Dermis blood vessel endothelial cell (primary cell): ENCODE measurements around the gene LSM14A. TPM values are rescaled to one million over a fixed set of nuclear protein-coding genes. Genes with fewer than 3 reads are reported as not detected.
"Not testable (repeated sequence)": the region's sequence is repeated elsewhere in the genome, so short reads cannot be mapped to it uniquely, and the experiment has no call there.

ENCODE experiments used
- DNase-seq: peaks from one replicate; pipeline ENCODE4 v3.0.0; 2010
- total RNA-seq: library from RNA; depleted of rRNA; stranded (reverse); fragments of >200 nt; gene quantifications from 2 replicates; pipeline ENCODE4 v1.2.3, GENCODE V29; 2014

The LSM14A gene
- total RNA-seq, 1 donor from 2014 or later, result 62.8 TPM

DNA sequence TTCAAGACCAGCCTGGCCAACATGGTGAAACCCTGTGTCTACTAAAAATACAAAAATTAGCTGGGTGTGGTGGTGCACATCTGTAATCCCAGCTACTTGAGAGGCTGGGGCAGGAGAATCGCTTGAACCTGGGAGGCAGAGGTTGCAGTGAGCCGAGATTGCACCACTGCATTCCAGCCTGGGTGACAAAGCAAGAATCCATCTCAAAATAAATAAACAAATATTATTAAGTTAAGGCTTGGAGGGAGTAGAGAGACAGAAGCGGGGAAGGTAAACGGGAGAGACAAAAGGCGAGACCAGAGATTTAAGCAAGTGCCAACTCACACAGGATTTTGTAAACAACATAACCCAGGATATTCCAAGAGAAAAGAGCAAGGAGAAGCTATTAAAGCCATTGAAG lies 12.8 kb upstream of the LSM14A start:
- not testable (repeated sequence) for DNase-seq

DNA sequence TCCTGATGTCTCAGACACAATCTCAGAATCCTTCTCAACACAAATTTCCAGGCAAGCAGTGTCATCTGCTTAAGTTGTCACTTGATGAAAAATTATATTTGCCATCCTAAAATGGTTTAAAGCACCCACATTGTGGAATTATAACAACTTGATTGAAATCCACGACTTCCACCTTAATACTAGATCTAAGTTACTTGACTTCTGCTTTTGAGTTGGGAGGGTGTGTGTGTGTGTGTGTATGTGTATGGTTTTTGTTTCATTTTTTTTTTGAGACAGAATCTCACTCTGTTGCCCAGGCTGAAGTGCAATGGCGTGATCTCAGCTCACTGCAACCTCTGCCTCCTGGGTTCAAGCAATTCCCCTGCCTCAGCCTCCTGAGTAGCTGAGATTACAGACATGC lies 10.4 kb upstream of the LSM14A start:
- not testable (repeated sequence) for DNase-seq

DNA sequence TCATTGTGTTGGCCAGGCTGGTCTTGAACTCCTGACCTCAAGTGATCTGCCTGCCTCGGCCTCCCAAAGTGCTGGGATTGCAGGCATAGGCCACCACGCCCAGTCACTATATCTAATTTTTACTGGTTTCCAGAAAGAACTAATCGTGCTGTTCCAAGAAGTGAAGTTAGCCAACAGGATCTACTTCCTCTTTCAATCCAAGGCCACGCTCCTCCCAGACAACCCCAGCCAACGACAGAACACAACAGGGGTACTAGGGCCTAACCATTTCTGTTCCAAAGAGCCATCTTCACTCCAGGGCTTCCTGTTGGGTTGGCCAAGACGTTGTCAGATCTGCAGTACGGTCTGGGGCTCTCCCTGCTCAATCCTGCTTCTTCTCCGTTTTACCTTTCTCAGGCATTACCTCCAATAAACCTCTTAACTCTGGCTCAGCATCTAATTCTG lies 7.0 kb upstream of the LSM14A start:
- DNase-seq, result no peak

DNA sequence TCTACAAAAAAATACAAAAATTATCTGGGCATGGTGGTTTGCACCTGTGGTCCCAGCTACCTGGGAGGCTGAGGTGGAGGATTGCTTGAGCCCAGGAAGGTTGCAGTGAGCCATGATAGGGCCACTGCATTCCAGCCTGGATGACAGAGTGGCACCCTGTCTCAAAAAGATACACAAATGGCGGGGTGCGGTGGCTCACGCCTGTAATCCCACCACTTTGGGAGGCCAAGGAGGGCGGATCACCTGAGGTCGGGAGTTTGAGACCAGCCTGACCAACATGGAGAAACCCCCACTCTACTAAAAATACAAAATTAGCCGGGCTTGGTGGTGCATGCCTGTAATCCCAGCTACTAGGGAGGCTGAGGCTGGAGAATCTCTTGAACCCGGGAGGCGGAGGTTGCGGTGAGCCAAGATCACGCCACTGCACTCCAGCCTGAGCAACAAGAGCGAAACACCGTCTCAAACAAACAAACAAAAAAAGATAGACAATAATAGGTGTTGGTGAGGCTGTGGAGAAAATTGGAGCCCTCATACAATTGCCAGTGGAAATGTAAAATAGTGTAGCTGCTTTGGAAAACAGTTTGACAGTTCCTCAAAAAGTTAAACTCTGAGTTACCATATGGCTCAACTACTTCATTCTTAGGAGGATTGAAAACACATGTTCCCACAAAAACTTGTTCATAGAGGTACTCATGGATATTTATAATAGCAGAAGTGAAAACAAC lies 2.7 kb upstream of the LSM14A start:
- not testable (repeated sequence) for DNase-seq

DNA sequence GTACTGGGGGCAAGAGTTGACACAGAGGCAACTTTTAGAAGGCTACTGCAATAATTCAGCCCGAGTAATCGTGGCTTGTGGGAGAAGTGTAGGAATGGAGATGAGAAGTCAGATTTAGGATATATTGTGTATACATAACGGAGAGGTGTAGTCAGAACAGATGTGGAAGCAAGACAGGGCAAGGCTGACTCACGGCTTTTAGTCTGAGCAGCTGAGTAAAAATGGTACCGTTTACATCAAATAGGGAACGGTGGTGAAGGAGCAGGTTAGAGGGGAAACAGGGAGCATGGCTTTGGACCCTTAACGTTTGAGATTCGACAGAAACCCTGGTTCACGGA lies 796 bp upstream of the LSM14A start:
- DNase-seq, result peak; percentile 47

DNA sequence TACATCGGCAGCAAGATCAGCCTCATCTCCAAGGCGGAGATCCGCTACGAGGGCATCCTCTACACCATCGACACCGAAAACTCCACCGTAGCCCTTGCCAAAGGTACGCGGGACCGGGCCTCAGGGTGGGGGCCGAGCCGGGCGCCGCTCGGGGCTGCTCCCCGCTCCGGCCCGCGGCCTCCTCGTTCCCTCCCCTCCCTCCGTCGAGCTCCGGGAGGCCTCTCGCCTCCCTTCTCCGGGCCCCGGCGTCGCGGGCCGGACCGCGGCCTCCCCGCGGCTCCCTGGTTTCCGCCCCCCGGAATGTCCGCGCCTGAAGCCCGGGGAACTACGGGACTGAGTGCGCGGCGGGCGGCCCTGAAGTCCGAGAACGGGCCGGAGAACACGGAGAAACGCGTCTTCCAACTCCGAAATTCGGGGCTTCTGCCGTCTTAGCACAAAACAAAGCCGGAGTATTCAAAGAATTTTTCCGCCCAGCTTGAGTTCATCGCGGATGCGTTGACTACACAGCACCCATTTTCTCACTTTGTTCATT lies 423 bp downstream of the LSM14A start:
- peak; percentile 41 for DNase-seq

DNA sequence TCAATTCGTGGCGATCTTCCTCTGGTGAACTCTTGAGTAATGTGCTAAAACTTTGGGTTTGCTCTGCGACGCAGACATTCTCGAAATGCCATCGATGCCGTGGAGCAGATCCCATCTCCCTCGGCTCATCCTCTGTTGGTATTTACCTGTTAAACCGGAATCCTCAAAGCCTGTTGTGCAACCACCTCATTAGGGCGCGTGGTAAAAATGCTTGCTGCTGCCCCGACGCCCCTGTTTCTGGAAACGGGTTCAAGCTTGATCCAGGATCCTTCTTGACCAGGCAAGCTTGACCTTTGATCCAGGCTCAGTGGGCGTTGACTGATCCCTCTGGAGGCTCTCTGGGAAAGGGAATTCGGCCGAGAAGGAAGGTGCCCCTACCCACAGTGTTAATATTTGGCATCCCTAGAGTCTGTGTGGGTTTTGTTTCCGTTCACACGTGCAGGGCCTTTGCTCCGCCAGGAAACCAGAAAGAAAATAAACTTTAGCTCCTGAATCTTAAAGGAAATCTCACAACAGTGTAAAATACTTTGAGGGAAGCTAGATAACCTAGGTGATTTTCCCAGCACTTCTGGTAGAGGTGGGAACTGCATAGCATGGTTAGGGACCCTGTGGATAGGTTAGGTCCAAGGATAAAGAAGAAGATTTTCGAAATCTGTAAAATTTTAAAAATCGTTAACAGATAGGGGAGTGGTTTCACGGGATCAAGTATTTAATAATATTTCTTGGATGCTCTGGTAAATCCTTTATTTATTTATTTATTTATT lies 1.1 kb downstream of the LSM14A start:
- peak; percentile 65 for DNase-seq

DNA sequence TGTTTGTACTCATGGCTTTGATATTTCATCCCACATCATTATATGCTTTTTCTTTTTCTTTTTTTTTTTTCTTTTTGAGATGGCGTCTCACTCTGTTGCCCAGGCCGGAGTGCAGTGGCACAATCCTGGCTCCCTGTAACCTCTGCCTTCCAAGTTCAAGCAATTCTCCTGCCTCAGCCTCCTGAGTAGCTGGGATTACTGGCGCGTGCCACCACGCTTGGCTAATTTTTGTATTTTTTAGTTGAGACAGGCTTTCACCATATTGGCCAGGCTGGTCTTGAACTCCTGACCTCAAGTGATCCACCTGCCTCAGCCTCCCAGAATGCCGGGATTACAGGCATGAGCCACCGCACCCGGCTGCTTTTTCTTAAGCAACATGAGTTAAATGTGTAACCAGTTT lies 2.9 kb downstream of the LSM14A start:
- DNase-seq, result not testable (repeated sequence)

DNA sequence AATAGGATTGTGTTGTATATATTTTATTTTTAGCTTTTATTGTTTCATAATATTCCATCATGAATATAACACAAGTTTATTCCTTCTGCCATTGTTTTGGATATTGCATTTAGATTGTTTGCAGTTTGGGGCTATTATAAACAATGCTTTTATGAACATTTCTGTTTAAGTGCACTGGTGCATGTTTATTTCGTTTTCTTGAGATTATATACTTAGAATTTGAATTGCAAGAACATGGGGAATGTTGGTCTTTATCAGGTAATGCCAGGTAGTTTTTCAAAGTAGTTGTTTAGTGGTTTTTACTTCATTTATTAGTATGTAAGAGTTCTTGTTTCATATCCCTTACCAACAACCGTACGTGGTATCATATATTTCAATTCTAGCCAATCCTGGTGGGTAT lies 4.3 kb downstream of the LSM14A start:
- DNase-seq, result no peak

DNA sequence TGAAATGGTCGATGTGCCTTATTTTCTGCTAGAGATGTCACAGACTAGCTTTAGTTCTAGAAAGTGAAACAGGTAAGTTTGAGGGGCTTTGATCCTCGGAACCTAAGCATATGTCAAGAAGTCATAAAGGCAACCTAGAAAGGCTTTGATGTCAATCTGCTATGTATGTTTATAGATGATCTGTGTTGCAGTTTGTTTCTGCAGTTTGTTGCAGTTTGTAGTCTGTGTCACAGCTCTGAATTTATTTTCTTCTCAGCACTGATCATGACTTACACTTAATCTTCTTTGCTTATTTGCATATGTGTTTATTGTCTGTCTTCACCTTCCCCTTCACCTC lies 5.9 kb downstream of the LSM14A start:
- no peak for DNase-seq

DNA sequence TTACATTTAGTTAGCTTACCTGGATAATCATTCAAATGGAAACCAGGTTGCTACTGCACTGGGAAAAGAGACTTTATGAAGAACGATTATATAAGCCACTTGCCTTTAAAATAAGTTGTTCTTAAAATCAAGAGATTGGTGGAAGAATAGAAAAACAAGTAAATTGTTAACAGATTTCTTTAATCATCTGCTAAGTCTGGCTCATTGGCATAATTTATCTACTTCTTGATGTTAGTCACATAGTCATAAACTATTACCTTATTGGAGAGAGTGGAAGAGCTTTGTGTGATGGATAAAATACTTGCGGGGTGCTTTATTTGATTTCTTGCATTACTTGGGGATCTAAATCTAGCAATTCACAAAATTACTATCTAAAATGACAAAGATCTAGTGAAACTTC lies 6.8 kb downstream of the LSM14A start:
- DNase-seq, result no peak

DNA sequence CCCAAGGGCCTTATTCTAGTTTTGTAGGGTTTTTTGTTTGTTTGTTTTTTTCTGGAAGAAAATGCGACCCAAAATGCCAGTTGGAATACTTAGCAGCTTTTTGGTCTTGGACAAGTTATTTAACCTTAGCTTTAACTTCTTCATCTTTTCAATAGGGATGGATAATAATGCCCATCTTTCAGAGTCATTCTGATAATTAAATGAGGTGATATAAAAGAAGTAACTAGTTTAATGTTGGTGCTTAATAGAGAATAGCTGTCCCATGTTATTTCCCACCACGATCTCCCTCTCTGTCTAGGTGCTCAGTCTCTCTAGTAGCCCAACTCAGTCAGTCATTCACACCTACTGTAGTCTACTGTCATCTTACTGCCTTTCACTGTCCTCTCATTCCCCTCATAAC lies 8.0 kb downstream of the LSM14A start:
- no peak for DNase-seq

DNA sequence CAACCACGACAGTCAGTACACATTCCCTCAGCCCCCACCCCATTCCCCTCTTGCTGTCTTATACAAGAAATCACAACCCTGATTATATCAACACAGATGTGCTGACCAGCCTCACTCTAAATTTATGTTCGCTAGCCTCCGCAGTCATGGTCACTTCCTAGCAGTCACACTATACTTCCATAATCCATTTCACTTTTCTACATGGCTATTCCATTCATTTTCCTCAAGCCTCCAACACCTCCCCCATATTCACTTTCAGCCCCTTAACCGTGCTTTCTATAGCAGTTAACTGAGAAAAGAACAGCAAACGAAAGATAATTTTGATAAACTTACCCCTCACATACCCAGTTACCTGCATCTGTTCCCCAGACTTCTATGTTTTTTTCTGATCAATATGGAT lies 8.4 kb downstream of the LSM14A start:
- DNase-seq, result no peak

DNA sequence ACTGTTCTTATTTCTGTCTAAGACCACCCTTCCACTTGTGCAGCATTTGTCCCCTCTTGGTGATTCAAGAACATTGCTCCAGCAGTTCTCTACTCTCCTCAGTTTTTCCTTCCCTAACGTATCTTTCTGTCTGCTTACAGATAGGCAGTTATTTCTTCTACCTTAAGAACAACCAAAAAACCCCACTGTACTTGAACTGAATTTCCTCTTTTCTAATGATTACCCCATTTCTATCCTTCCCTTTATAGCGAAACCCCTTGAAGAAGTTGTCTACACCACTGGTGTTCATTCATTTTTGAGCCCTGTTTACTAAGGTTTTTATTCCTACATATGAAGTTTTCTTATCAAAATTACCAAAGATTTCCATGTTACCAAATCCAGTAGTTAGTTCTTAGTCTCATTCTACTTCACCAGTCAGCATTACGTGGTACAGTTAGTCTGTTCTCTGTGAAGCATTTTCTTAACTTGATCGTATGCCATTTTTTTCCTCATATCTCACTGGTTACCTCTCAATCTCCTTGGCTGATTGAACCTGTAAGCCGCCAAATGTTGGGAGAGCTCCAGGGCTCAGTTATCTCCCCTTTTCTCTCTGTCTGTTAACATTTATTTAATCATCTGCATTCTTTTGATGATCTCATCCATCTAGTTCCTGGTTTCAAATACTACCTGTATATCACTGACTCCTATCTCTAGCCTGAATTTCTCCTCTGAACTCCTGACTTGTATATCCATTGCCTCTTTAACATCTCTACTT lies 9.0 kb downstream of the LSM14A start:
- no peak for DNase-seq

DNA sequence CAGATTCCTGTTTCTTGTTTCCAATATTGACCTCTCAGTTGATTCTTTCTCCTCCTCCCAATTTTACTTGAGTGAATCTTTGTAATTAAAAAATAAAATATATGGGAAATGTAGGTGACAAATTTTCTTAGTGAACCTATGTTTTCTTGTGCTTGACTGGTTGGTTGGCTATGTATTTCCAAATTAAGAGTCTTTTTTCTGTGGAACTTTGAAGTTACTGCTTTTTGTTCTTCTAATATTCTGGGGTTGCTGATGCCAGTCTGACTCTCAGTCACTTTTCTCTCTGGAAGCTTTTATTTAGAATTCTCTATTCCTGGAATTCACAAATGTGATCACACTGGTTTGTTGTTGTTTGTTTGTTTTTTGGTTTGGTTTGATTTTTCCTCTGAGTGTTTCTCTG lies 9.8 kb downstream of the LSM14A start:
- DNase-seq, result no peak

DNA sequence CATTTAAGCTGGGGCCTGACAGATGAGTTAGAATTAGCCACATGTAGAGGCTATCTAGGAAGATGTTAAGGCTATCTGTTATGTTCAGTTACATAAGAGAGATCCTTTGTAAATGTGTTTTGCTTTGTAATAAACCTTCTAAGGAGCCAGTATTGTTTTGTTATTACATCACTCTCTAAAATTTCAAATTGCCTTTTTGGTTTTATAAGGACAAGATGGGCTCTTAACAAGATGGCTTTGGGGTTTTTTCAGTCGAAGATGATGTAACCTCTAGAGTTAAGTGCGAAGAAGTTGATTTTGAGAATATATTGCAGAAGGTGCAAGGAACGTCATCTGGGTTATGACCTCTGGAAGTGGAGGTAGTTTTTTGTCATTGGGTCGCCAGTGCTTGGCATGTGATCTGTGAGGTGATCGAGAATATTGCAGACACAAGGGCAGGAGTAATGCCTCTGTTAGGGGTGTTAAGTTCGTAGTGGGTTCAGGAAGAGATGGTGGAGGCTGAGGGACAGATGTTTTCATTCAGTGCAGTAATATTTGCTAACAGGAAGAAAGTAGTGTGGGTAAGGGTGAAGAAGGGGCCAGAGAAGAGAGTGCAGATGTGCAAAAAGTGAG lies 12.7 kb downstream of the LSM14A start:
- DNase-seq, result no peak

DNA sequence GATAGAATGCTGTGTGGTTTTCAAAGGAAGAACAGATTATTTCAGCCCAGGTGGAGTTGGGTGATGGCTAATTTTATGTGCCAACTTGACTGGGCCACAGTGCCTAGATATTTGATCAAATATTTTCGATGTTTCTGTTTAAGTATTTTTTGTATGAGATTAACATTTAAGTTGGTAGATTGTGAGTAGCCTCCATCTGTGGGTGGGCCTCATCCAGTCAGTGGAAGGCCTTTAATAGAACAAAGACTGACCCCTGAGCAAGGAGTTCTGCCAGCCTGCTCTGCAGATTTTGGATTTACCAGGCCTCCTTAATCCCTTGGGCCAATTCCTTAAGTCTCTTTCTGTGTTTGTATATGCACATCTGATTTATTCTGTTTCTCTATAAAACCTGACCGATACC lies 13.9 kb downstream of the LSM14A start:
- DNase-seq, result no peak

DNA sequence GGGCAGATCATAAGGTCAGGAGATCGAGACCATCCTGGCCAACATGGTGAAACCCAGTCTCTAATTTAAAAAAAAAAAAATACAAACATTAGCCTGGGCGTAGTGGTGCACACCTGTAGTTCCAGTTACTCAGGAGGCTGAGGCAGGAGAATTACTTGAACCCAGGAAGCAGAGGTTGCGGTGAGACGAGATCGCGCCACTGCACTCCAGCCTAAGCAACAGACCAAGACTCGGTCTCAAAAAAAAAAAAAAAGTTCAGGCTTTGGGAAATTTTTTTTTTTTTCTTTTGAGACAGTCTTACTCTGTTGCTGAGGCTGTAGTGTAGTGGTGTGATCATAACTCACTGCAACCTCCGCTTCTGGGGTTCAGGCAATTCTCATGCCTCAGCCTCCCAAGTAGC lies 14.7 kb downstream of the LSM14A start:
- no peak for DNase-seq

DNA sequence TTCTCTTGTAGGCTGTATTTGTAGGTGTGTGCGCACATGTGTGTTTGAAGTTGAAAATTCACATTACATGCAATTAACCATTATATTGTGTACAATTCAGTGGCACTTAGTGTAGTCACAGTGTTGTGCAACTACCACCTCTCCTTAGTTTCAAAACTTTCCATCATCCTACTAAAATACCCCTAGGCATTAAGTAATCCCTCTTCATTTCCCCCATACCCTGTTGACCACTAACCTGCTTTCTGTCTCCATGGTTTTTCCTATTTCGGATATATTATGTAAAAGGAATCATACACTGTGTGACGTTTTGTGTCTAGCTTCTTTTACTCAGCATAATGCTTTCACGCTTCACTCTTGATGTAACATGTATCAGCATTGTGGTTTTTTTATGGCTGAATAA lies 16.1 kb downstream of the LSM14A start:
- DNase-seq, result no peak

DNA sequence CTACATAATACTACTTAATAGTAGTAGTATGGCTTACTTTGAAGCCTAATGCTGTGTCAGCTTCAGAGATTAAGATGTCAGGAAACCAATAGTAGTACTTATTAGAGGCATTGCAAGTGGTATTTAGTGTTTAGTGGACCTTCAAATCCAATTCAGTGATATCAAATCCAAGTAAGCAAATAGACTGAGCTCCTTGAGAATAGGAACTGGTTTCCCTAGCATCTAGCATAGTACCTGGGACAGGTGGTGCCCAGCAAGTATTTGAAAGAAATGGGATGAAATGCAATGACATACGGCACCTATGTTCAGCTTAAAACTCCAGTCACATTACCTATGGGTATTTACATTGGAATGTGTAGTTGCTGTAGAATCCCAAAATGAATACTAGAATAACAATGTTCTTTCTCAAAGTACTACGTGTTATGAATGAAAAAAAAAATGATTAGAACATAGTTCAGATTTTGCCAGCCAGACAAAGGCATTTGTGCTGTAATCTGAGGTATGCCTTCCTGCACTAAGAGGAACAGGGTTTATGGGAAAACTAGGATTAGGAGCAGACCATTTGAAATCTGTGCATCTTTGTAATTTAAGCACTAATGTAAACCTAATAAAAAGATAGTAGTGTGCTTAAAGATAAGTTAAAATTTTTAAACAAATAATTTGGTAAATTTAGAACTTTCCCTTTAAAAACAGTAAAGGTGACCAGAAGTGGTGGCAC lies 17.1 kb downstream of the LSM14A start:
- DNase-seq, result no peak

DNA sequence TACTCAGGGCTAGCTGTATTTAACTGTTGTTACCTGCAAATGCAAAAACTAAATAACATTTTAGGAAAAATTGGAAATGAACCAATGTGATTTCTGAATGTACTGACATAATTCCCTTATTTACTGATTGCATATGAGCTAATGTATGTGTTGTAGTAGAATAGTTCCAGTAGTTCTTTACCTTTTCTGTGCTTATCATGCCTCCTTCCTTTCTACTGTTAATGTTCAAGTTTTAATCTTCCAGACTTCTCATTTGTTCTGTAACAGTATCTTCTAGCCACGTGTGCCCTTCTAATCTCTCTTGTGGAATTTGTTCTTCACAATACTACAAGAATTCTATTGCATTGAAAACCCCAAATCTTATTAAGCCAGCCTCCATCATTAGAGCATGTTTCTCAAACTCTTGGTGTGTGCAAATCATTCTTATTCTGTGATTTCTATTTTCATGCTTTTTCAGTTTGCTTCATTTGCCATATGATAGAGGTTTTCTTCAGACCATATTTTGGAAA lies 17.7 kb downstream of the LSM14A start:
- DNase-seq, result no peak

DNA sequence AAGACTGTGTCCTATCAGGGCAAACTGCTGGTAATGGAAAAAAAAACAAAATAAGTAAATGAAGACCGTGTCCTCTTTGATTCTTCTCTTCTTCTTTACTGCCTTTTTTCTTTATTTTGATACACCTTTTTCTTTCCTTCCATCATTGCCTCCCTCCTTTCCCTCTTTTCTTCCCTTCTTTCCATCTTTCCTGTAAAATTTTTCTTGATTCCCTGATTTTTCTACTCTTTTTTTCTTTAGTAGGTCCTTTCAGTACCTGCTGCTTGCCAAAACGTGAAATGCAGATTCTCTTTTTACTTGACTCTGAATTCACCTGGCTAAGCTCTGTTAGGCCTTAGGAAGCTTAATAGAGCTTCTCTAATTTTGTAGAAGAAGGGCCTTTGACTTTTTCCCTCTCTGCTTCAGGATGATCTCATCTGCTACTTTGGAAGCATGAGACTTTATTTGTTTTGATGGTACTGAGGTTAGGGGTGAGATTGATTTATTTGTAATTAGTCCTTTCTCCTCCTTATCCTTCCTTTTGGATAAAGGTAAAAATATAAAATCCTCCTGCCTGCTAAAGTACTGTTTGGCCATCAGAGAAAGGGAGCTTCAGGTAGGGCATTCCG lies 19.2 kb downstream of the LSM14A start:
- DNase-seq, result no peak
